MM.1S (cell line): ENCODE results near the gene BHLHA15.

Experiments used
- DNase-seq: peaks from one replicate; pipeline ENCODE4 v3.0.0-alpha.2; 2015
- H2AFZ ChIP-seq: fragments of 300-600 bp; sonication (generic); 2 replicates; pipeline ENCODE4 v1.6.0; 2016; ENCODE audit warnings: antibody characterized with exemption, low read length
- H3F3A ChIP-seq: fragments of 300-600 bp; sonication (generic); 2 replicates; pipeline ENCODE4 v1.6.1; 2016; ENCODE audit warnings: mild to moderate bottlenecking, antibody characterized with exemption, low read length, moderate library complexity, mixed read lengths; ENCODE audit not compliant: insufficient read depth
- H3K27ac ChIP-seq: fragments of 300-600 bp; sonication (generic); 2 replicates; pipeline ENCODE4 v1.5.1; 2016; ENCODE audit warnings: mild to moderate bottlenecking, low read length
- H3K27me3 ChIP-seq: fragments of 300-600 bp; sonication (generic); replicated peaks from 2 replicates; pipeline ENCODE4 v1.6.0; 2016; ENCODE audit warnings: low read length; ENCODE audit not compliant: insufficient read depth
- H3K36me3 ChIP-seq: fragments of 300-600 bp; sonication (generic); replicated peaks from 2 replicates; pipeline ENCODE4 v1.6.1; 2016; ENCODE audit warnings: mild to moderate bottlenecking, low read length, mixed read lengths; ENCODE audit not compliant: insufficient read depth
- H3K4me1 ChIP-seq: fragments of 300-600 bp; sonication (generic); 2 replicates; pipeline ENCODE4 v1.6.1; 2016; ENCODE audit warnings: low read length, mixed read lengths
- H3K4me2 ChIP-seq: fragments of 300-600 bp; sonication (generic); 2 replicates; pipeline ENCODE4 v1.6.0; 2016; ENCODE audit warnings: low read depth, low read length
- H3K4me3 ChIP-seq: fragments of 300-600 bp; sonication (generic); 2 replicates; pipeline ENCODE4 v1.5.1; 2016; ENCODE audit warnings: low read length, mixed read lengths
- H3K79me2 ChIP-seq: fragments of 300-600 bp; sonication (generic); 2 replicates; pipeline ENCODE4 v1.6.1; 2016; ENCODE audit warnings: mixed run types, low read length, mixed read lengths
- H3K9ac ChIP-seq: fragments of 300-600 bp; sonication (generic); 2 replicates; pipeline ENCODE4 v1.6.1; 2016; ENCODE audit warnings: low read length, mixed read lengths
- H3K9me2 ChIP-seq: fragments of 300-600 bp; sonication (generic); replicated peaks from 2 replicates; pipeline ENCODE4 v1.6.1; 2016; ENCODE audit warnings: mild to moderate bottlenecking, low read length, mixed read lengths; ENCODE audit not compliant: insufficient read depth
- H3K9me3 ChIP-seq: fragments of 300-600 bp; sonication (generic); replicated peaks from 2 replicates; pipeline ENCODE4 v1.6.1; 2016; ENCODE audit warnings: mild to moderate bottlenecking, low read length, mixed read lengths; ENCODE audit not compliant: insufficient read depth
- H4K20me1 ChIP-seq: fragments of 300-600 bp; sonication (generic); 2 replicates; pipeline ENCODE4 v1.6.1; 2016; ENCODE audit warnings: mild to moderate bottlenecking, low read length, moderate library complexity, mixed read lengths; ENCODE audit not compliant: insufficient read depth
- EZH2 ChIP-seq: fragments of 300-600 bp; sonication (generic); optimal IDR thresholded peaks from 2 replicates; pipeline ENCODE3; 2017; ENCODE audit warnings: low read depth, mild to moderate bottlenecking, antibody characterized with exemption, low read length, mixed read lengths
- EZH2phosphoT487 ChIP-seq: fragments of 300-600 bp; sonication (generic); IDR thresholded peaks from 2 replicates; pipeline ENCODE4 v1.6.1; 2018; ENCODE audit warnings: antibody characterized with exemption, low read length
- TF ChIP-seq, protein P1 (sequence below): fragments of 300-600 bp; sonication (generic); IDR thresholded peaks from 2 replicates; pipeline ENCODE4 v1.5.1; 2016; ENCODE audit warnings: antibody characterized with exemption, low read length, mixed read lengths

BHLHA15 gene

DNA sequence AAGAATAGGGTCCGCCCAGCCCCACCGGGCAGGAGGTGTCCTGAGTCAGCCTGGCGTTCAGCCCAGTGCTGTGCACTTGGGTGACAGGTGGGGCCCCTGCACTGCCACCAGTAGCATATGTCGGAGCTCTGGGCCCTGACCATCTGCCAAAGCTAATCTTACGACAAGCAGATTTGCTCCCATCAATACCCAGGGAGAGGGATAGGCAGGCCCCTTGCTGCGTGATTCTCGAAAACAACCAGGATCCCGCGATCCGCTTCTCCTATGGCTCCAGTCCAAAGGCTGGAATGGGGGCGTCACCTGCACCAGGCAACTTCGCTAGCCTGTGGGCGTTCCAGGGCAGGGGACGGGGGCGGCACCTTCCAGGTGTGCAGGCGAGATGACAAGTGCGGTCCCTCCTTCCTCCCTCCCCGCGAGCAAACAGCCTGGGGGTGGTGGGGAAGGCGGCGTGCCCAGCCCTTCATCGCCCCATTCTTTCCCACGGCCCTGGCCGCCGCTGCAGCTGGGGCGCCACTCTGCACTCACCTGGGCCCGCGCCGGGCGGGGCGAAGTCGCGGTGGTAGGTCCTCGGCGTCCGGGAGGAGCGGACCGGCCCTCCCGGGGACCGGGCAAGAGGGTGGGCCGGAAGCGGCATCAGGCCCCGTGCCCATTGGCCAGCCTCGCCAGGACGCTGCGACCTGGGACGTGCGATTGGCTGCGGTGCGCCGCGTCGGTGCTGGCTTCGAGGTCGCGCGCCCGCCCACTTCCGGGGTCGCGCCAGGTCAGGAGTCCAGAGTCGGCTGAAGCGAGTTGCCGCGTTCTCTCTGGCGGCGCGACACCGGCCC, 40.6 kb downstream of the BHLHA15 start, which contains the start of gene TECPR1:
TSS of gene TECPR1 (minus strand) at position 632 of the 824 bp plus-strand sequence. CDS start 6,086 bp downstream, outside the sequence.
- TF ChIP-seq, protein P1, sequence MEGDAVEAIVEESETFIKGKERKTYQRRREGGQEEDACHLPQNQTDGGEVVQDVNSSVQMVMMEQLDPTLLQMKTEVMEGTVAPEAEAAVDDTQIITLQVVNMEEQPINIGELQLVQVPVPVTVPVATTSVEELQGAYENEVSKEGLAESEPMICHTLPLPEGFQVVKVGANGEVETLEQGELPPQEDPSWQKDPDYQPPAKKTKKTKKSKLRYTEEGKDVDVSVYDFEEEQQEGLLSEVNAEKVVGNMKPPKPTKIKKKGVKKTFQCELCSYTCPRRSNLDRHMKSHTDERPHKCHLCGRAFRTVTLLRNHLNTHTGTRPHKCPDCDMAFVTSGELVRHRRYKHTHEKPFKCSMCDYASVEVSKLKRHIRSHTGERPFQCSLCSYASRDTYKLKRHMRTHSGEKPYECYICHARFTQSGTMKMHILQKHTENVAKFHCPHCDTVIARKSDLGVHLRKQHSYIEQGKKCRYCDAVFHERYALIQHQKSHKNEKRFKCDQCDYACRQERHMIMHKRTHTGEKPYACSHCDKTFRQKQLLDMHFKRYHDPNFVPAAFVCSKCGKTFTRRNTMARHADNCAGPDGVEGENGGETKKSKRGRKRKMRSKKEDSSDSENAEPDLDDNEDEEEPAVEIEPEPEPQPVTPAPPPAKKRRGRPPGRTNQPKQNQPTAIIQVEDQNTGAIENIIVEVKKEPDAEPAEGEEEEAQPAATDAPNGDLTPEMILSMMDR: no peak
- TF ChIP-seq EZH2phosphoT487: no peak
- no peak for TF ChIP-seq EZH2
- Histone ChIP-seq H3K9ac (peak within 1 kb of the TSS; percentile 74), H3K79me2 (peaks cover 42% of the 10 kb centered on the region), H3K4me1 (peaks cover 8% of the 10 kb centered on the region; the same call in 1 of the 2 replicates), H3K27ac (peak within 1 kb of the TSS; percentile 90), H3K9me2 (no peaks in the 10 kb centered on the region), H3F3A (peaks cover 19% of the 10 kb centered on the region), H3K4me2 (peak within 1 kb of the TSS; percentile 95), H3K4me3 (peak within 1 kb of the TSS; percentile 98), H3K9me3 (no peaks in the 10 kb centered on the region), H4K20me1 (no peaks in the 10 kb centered on the region), H2AFZ (peak within 1 kb of the TSS; percentile 96), H3K27me3 (no peaks in the 10 kb centered on the region), H3K36me3 (no peaks in the 10 kb centered on the region)
- peak; percentile 97 for DNase-seq

DNA sequence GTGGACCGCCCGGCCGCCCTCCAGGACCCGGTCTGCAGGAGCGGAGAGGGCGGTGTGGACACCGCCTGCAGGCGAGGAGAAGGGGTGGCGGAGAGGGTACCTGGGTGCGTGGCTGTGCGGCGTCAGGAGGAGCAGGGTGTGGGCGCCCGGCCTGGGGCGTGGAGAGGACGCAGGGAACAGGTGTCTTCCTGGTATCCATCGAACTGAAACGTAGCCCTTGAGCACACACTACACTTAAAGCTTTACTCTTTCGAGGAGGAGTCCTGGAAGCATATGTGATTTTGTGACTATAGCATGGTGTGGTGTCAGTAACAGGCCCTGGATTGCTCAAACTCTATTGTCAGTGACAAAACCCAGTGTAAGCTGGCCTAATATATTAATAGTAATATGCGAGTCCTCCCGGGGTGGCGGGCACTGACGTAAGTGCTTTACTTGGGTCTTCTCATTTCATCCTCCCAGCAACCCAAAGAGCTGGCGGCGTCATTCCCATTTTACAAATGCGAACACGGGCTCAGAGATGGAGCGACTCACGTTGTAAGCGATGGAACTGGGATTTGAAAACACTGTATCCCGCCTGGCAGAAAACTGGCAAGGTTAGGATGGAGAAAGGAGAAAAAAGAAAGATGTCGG, 41.3 kb downstream of the BHLHA15 start:
- Histone ChIP-seq H3K36me3 (no peaks in the 10 kb centered on the region), H3K4me3 (peak overlapping the region; percentile 98), H2AFZ (peak overlapping the region; percentile 96), H3K79me2 (peaks cover 42% of the 10 kb centered on the region), H3K27me3 (no peaks in the 10 kb centered on the region), H4K20me1 (no peaks in the 10 kb centered on the region), H3K27ac (peak overlapping the region; percentile 90; the same call in 1 of the 2 replicates), H3K9ac (peak overlapping the region; percentile 74), H3K4me2 (peak overlapping the region; percentile 95), H3F3A (peaks cover 19% of the 10 kb centered on the region), H3K9me3 (no peaks in the 10 kb centered on the region), H3K9me2 (no peaks in the 10 kb centered on the region), H3K4me1 (peaks cover 8% of the 10 kb centered on the region; the same call in 1 of the 2 replicates)
- no peak for DNase-seq
- TF ChIP-seq, protein P1: no peak
- TF ChIP-seq EZH2: no peak
- no peak for TF ChIP-seq EZH2phosphoT487

DNA sequence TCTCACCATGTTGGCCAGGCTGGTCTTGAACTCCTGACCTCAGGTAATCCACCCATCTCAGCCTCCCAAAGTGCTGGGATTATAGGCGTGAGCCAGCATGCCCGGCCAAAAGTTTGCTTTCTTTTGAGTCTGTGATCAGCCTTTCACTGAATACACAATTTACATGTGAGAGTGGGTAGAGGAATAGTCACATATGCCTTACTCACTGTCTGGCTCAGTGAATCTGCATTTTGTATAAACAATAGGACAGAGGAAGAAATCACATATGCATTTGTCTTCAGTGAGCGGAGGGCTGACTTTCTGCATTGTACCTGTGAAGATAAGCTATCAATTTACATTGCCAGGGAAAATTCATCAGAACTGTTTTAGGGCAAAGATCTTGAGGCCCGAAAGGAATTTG, 43.3 kb downstream of the BHLHA15 start:
- no peaks in the 10 kb centered on the region for H3K9me2 ChIP-seq
- no peak for DNase-seq
- no peak overlapping the region for H3K4me3 ChIP-seq
- no peak overlapping the region for H2AFZ ChIP-seq
- H3K9me3 ChIP-seq: no peaks in the 10 kb centered on the region
- peaks cover 19% of the 10 kb centered on the region for H3F3A ChIP-seq
- no peak overlapping the region for H3K9ac ChIP-seq
- H3K79me2 ChIP-seq: peaks cover 42% of the 10 kb centered on the region
- TF ChIP-seq, protein P1: no peak
- TF ChIP-seq EZH2 (no peak), EZH2phosphoT487 (no peak)
- H3K4me1 ChIP-seq: peaks cover 8% of the 10 kb centered on the region; the same call in 1 of the 2 replicates
- no peaks in the 10 kb centered on the region for H3K36me3 ChIP-seq
- H3K27ac ChIP-seq: no peak overlapping the region
- H3K27me3 ChIP-seq: no peaks in the 10 kb centered on the region
- H3K4me2 ChIP-seq: no peak overlapping the region
- H4K20me1 ChIP-seq: no peaks in the 10 kb centered on the region
